GM10266 (cell line): Measurements from ENCODE around the gene USP49.
A peak's percentile ranks its signal among the peaks of the same experiment; 100 is the strongest.

Experiments used
- DNase-seq: peaks from one replicate; pipeline ENCODE4 v3.0.0; 2012; ENCODE audit errors: extremely low spot score
- CTCF ChIP-seq: IDR thresholded peaks from 2 replicates; pipeline ENCODE4 v1.5.1; 2012; ENCODE audit warnings: mild to moderate bottlenecking, low read depth; ENCODE audit not compliant: control insufficient read depth, insufficient read depth; ENCODE audit errors: missing control alignments

The USP49 gene

GRCh38 chr6:41836660-41837052 is 58.5 kb downstream of the USP49 start:
- no peak for DNase-seq
- TF ChIP-seq CTCF = no peak

GRCh38 chr6:41836022-41836659 is 59.0 kb downstream of the USP49 start:
- peak; percentile 33 for DNase-seq
- no peak for TF ChIP-seq CTCF

- no peak for TF ChIP-seq CTCF
- no peak for DNase-seq
Observed at GRCh38 chr6:41832263-41832662, 62.9 kb downstream of the USP49 start.

- no peak for DNase-seq
- TF ChIP-seq CTCF = no peak
Observed at GRCh38 chr6:41826343-41827022, 68.7 kb downstream of the USP49 start.

GRCh38 chr6:41824571-41825569 is 70.3 kb downstream of the USP49 start:
- no peak for DNase-seq
- no peak for TF ChIP-seq CTCF

- DNase-seq = no peak
- TF ChIP-seq CTCF = no peak
Observed at GRCh38 chr6:41823178-41823577, 72.0 kb downstream of the USP49 start.
